Left renal pelvis (tissue), 4 donors: ENCODE results near the gene ZNHIT1. TPM values are rescaled to one million over a fixed set of nuclear protein-coding genes. Genes with fewer than 3 reads are reported as not detected.
A peak's percentile ranks its signal among the peaks of the same experiment; 100 is the strongest.
"Not testable (repeated sequence)": the region's sequence is repeated elsewhere in the genome, so short reads cannot be mapped to it uniquely, and the experiment has no call there.

ENCODE experiments used
- DNase-seq, 4 donors: peaks; one replicate each; pipeline ENCODE4 v3.0.0-alpha.2; 2013; ENCODE audit warnings: low read depth in 4 of 4, low spot score in 3 of 4
- polyA plus RNA-seq, 4 donors: library from polyadenylated mRNA; unstranded; fragments of 120-200 nt; gene quantifications; one replicate each; pipeline ENCODE4 v1.2.1, GENCODE V29; 2013; ENCODE audit not compliant: insufficient read length in 4 of 4

ZNHIT1 gene
- polyA plus RNA-seq, 4 donors = 42.3 to 81.8 (median 56.0) TPM

DNA sequence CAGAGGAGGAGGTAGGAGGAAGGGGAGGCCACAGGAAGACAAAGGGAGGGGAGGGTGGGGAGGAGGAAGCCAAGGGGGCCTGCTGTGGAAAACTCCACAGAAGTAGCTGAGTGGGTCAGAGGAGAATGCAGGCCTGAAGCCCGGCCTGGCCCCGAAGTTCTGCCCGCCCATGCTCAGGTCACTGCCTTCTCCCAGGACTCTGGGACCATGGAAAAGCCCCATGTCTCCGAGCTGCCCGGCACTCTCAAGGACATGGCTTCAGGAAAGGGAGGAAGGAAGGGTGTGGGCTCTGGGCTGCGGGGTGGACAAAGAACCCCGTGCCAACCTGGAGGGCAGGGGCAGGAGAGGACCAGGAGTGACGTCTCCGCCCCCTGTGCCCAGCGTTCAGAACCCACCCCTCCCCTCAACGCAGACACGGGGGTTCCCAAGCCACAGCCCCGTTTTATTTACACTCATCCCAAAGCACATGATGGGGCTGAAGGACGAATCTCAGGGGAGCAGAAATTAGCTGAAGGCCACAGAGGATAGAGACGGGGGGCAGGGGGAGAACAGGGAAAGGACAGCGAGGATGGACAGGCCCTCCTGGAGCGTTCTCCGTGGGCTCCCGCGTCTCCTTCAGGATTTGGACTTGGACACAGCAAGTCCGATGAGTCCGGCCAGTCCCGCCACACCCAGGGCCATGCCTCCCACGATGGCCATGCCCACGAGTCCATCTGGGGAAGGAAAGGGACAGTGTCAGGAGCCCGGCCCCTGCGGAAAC, 21.4 kb downstream of the ZNHIT1 start:
- no peak for DNase-seq

DNA sequence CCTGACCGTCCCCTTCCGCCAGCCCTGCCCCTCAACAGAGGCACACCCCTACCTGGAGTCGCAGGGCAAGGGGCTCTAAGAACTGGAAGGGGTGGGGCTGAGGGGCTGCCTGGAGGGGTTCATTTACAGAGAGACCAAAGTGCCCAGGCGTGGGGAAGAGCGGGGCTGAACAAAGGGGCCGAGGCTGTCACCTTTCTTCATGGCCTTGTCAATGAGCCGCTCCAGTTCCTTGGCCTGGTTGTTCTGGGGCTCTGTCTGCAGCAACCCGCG, 21.9 kb downstream of the ZNHIT1 start:
- no peak for DNase-seq

DNA sequence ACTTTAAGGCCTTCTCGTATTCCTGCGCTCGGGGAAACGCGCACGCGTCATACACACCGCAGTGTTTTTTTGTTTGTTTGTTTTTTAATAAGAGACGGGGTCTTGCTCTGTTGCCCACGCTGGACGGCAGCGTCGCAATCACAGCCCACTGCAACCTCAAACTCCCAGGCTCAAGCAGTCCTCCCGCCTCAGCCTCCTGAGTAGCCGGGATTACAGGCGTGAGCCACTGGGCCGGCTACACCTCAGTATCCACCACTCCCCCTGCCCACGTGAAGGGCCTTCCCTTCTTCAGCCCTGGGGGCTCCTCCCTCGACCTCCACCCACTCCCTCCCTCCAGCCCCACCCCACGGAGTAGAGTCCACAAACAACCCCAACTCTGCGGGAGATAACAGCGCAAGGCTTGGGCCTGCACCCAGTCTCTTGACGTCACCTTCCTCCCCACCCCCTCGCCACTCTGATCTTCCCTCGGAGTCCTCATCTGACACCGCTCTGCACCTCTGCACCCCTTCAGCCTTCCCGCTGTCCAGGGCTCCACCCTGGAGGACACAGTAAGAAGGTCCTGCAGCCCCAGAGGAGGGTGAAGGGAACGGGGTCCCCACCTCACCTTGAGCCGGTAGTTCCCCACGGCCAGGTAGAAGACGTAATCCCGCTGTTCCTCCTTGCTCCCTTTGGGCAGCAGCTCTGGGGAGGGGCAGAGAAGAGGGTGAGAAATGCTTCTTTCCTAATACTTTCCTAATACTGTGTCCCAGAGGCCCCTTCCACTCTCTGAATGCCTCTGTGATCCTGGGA, 22.5 kb downstream of the ZNHIT1 start:
- DNase-seq = no peak

DNA sequence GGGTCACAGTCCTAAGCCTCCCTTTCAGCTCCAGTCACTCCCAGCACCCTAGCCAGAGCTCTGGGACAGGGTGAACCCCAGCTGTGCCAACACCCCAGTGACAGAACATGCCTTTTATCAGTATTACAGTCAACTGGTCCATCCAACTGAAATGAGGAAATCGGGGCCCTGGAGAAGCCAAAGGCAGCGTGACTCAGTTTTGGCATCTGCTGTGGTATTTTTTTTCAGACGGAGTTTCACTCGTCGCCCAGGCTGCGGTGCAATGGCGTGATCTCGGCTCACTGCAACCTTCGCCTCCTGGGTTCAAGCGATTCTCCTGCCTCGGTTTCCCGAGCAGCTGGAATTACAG, 23.0 kb downstream of the ZNHIT1 start:
- no peak for DNase-seq

DNA sequence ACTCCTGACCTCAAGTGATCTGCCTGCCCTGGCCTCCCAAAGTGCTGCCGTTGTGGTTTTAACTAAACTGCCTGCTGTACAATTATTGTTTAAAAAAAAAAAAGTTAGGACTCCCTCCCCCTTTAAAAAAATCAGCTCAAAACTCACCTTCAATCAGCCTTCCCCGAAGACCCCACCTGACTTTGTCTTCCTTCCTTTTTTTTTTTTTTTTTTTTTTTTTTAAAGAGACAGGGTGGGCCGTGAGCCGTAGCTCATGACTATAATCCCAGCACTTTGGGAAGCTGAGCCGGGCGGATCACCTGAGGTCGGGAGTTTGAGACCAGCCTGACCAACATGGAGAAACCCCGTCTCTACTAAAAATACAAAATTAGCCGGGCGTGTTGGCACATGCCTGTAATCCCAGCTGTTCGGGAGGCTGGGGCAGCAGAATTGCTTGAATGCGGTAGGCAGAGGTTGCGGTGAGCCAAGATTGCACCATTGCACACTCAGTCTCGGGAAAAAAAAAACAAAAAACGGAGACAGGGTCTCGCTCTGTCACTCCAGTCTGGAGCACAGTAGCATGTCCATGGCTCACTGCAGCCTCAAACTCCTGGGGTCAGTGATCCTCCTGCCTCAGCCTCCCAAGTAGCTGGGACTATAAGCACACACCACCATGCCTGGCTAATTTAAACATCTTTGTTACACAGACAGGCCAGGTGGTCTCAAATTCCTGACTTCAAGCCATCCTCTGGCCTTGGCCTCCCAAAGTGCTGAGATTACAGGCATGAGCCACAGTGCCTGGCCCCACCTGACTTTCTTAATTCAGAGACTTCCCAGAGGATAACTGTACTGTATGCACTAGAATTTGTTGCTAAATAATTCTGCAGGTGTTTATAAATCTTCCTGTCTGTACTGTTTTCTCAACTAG, 23.7 kb downstream of the ZNHIT1 start:
- no peak for DNase-seq

DNA sequence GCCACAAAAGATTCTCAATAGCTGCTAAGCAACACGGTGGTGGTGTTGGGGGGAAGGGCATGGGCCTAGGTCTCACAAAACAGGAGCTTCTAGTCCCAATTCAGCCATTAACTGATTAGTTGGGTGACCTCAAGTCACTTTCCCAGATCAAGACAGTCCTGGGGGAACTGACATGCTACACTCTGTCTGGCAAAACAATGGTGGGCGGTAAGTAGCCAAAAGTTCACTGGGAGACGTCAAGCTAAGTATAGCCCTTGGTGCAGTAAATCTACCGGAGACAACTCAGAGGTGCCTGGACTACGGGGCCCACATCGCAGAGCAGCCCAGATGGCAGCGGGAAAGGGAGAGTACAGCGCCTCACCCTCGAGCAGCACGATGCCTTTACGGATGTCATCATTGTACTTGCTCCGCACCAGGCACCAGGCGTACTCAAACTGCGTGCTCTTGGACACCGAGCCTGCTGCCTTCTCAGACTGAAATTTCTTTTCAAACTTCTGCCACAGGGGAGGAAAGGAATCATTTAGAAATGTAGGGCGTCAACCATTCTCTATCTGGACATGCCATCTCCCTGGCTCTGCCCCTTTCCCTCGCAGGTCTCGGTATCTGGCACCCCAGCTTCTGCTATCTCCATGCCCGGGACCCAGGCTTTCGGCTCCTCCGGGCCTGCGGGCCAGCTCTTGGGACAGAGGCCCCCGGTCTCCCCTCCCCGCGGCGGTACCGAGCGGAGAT, 25.8 kb downstream of the ZNHIT1 start:
- DNase-seq = no peak

DNA sequence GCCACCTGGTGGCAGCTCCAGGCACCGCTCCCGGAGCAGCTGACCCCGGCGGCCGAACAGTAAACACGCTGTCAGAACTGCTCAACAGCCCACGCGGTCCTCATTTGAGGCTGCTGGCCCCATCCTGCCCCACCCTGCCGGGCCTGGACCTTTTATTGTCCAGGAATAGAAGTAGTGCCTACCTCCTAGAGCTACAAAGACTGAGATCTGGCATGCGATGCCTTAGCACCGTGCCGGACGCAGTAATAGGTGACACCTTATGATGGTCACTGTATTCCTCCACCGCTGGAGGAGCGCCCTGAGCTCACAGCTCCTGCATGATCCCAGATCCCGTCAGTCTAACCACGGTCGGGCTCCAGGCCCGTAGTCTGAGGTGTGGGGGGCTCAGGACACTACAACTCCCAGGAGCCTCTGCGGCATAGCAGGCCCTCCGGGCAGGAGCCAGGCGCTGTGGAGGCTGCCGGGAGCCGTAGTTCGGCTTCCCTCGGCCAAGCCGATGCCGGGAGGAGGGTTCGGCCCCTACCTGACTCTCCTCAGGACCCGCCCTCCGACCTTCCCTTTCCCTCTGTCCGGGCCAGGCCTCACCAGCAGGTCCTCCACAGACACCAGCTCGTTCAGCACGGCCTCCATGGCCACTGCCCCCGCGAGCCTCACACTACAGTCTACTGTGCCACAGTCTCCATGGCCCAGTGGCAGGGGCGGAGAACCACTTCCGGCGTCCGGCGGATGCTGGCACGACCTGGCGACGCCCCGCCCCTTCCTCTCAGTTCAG, 26.6 kb downstream of the ZNHIT1 start, which contains the start of gene FIS1:
Gene FIS1 (minus strand): TSS at position 707 of the 772 bp plus-strand sequence. CDS start 77 bp downstream, at position 630.
- DNase-seq = peak; percentile 78 to 82 (median 80)

DNA sequence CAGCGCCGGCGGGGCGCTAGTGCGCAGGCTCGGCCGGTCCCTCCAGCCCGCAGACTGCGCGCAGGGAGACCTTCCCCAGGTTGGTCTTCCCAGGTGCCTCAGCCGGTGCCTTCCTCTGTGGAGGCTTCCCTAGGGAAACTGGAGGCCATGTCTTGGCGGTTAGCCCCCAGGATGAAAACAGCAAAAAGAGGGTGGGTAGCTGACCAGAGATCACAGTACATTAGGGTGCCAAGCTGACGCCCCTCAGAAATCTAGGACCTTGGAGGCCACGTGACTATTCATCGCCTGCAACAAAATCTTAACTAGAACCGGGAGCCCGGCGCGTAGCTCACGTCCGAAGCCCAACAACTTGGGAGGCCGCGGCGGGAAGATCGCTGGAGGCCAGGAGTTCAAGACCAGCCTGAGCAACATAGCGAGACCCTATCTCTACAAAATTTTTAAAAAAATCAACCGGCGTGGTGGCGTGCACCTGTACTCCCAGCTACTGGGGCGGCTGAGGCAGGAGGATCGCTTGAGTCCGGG, 27.2 kb downstream of the ZNHIT1 start:
- DNase-seq = no peak

DNA sequence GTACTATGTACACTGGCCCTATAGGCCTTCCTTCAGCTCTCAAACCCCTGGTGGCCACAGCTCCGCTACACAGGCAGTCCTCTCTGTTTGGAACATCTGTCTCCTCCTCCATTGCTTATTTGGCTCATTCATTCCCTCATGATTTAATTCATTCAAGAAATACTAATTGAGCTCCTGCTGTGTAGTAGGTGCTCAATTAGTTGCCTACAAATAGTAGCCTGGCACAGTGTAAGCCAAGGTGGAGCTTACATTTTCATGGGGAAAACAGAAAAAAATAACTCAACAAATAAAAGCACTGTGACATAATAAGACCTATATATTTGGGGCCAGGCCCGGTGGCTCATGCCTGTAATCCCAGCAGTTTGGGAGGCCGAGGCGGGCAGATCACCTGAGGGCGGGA, 30.3 kb downstream of the ZNHIT1 start:
- no peak for DNase-seq

DNA sequence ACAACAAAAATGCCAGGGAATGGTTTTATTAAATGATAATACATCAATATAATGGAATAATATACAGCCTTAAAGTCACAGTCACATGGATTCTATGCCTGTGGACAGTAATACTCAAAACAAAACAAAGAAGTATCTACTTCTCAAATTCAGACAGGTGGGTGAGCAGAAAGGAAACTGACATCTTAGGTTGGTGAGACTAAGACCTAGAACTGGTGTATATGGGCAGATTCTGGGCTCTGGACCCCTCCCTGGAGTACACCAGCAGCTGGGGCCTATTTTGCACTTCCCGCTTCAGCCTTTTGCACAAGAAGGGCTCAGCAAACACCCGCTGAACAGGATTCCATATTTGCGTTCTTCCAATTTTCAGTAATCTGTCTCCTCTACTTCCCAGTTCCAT, 32.4 kb downstream of the ZNHIT1 start:
- DNase-seq = no peak

DNA sequence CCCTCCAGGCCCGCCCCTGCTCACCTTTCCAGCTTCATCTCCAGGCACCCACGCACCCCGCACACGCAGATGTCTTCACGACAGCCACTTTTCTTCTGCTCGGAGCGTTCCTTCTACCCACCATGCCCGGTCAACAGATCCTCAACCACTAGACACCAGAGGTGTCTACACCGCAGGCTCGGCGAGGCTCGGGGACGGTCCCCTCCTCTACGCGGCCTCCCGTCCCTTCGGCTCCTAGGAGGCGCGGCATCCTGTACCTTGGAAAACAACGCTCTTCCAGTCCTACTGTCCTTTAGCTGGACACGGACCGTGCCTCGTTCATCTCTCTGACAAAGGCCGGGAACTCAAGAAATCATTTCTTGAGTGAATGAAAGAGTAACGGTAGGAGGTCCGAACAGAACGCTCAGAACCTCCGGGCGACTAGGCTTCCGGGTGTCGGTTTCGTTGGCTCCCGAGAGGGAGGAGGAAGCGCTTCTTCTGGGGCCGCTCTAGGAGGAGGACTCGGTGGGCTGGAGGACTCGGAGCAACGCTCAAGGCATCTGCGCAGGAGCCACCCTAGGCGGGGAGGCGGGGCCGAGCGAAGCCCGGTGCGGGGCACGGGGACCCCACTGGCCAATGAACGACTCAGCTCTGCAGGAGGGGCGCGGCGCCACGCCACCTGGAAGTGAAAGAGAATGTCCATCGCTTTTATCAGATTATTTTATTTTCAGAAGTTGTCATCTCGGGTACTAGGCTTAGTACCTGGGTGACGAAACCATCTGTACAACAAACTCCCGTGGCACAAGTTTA, 34.1 kb downstream of the ZNHIT1 start:
- peak; percentile 94 to 97 (median 96) for DNase-seq

DNA sequence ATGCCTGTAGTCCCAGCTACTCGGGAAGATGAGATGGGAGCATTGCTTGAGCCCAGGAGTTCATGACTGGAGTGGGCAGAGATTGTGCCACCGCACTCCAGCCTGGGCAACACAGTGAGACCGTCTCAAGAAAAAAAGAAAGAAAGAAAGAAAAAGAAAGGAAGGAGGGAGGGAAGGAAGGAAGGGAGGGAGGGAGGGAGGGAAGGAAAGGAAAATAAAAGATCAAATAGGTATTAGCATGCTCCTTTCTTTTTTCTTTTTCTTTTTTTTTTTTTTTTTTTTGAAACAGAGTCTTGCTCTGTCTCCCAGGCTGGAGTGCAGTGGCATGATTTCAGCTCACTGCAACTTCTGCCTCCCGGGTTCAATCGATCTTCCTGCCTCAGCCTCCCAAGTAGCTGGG, 35.2 kb downstream of the ZNHIT1 start:
- DNase-seq = not testable (repeated sequence)

DNA sequence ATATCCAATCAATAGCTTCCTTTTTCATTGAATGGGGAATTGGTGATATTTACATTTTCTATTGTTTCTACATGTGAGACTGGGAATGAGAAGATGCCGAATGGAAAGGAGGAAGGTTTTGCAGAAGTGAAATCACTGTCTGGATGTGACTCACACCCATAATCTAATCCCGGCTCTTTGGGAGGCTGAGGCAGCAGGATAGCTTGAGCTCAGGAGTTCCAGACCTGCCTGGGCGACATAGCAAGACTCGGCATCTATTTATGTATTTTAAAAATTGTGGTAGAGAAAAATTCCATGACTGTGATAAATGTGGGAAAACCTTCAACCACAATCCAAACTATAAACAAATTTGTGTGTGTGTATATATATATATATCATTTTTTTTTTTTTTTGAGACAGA, 37.8 kb downstream of the ZNHIT1 start:
- no peak for DNase-seq

DNA sequence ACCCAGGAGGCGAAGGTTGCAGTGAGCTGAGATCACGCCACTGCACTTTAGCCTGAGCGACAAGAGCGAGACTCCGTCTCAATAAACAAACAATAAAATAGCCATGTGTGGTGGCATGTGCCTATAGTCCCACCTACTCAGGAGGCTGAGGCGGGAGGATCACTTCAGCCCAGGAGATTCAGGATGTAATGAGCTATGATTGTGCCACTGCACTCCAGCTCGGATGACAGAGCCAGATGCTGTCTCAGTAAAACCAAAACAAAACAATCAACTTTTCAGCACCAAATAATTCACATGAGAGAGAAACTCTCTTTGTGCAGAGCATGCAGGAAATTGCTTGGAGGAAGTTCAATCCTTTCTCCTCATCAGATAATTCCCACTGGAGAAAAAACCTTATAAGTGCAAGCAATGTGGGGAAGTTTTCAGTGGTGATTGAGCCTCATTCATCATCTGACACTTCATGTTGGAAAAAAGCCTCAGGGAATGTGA, 40.3 kb downstream of the ZNHIT1 start:
- no peak for DNase-seq

DNA sequence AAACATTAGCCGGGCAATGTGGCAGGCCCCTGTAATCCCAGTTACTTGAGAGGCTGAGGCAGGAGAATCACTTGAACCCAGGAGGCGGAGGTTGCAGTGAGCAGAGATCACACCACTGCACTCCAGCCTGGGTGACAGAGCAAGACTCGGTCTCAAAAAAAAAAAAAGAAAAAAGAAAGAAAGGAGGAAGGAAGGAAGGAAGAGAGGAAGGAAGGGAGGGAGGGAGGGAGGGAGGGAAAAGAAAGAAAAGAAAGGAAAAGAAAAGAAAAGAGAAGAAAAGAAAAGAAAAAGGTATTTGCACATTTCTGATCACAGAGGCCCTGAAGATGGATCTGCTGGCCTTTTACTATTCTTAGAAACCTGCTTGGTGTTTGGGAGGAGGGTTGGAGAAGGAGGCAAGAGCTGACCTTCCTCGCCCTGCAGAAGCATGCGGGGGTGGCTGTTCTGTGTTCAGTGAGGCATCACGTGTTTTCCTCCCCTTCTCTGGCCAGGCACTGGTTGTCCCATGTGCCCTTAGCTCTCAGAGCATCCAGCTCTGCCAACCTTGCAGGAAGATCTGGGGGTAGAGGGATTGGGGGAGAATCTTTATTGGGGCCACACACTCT, 46.2 kb downstream of the ZNHIT1 start:
- DNase-seq = peak in 1 of 4 donors; percentile 42

DNA sequence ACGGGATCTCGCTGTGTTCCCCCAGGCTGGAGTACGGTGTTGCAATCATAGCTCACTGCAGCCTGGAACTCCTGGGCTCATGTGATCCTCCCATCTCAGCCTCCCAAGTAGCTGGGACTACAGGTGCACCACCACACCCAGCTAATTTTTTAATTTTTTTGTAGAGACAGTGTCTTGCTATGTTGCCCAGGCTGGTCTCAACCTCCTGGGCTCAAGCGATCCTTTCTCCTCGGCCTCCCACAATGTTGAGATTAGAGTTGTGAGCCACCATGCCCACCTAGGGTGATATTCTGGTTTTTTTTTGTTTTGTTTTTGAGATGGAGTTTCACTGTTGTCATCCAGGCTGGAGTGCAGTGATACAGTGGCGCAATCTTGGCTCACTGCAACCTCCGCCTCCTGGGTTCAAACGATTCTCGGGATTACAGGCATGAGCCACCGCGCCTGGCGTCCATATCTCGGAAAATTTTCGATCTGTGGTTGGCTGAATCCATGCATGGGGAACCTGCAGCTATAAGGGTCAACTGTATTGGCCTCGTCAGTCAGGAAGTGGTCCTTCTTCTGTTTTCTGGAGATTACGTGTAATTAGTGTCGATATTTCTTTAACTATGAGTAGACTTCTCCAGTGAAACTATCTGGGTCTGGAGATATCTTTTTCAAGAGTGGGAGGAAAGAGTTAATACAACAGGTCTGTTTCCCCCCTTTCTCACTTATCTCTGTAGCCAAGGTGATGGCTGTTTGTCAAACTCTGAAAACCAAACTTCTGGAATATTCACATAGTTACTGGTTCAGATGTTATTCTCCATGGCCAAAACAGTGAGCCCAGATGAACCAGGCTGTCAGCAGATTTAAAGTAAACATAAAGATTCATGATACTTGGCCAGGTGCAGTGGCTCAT, 47.9 kb downstream of the ZNHIT1 start:
- no peak for DNase-seq

DNA sequence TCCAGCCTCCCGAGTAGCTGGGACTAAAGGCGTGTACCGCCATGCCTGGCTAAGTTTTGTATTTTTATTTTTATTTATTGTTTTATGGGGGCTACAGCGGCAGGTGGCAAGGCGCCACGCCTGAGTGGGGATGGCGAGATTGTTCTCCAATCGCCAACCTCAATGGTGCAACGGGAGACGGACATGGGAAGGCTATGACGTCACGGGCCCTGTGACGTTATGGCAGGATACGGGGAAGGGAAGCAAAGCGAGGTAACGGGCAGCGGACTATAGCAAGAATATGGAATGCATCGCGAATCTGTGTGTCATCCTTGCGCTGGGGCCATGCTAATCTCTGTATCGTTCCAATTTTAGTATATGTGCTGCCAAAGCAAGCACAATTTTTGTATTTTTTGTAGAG, 51.7 kb downstream of the ZNHIT1 start:
- DNase-seq = no peak
